GM19452 (cell line): ENCODE results near the gene FOXF2.

ENCODE experiments used
- ATAC-seq: cut with Tn5 transposase; IDR thresholded peaks from one replicate; pipeline ENCODE4 v1.9.1; 2021; ENCODE audit not compliant: unreplicated experiment

Gene FOXF2

GRCh38 chr6:1390133-1390945, 963 bp downstream of the FOXF2 start:
- no peak for ATAC-seq

GRCh38 chr6:1390946-1391799, 1.8 kb downstream of the FOXF2 start:
- no peak for ATAC-seq

DNA sequence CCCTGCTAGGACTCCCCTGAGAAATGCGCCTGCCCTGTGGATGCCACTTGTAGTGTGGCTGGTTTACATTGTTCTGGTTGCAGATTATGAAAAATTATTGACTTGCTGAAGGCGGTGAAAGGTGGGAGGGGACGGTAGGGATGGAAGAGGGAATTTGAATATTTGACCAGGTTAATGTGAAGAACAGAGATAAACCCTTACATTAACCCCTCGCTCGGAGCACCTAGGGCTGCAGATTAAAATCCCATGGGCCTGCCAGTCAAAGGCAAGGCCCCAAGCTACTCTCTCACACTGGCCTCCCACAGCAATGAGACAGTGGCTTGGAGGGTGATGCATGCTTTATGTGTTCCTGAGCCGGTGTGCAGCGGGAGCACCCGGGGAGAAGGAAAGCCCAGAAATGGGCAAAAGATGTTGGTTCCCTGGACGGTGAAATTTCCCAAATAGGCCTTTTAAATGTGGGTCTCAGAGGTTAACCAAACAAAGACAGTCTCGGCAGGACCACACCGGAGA, 2.5 kb downstream of the FOXF2 start:
- no peak for ATAC-seq

DNA sequence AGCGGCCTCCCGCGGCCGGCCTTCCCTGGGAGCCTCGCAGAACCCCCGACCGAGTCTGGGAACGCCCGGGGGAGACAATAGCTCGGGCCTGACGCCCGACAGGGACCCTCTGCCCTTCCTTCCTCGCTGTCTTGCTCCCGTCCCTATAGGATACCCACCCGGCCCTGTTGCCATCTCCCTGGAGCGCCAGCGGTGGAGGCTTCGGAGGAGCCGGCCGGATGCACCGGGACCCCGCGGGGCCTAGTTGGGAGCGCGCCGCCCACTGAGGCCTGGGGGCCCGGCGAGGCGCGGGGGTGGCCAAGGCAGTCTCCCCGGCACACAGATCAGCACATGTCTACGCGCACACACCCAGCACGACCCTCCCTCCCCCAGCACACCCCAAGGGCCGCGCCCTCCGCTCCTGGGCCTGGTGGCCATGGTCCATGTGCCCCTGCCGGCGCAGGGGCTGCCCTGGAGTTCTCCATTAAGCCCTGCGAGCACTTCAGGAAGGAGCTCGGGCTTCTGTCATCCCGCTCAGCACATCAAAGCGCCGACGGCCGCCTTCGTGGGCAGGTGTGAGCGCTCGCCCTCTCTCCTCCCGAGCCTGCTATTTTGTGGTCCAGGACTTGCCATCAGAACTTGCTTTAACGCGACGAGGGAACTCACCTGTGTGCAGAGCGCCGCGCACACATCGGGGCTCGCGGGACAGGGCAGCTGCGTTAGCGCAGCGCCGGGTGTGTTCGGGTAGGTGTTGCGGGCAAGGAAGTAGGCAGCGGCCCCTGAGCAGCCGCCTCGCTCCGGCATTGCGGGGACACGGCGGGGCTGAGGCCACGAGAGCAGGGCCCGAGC, 3.7 kb downstream of the FOXF2 start:
- ATAC-seq: no peak

DNA sequence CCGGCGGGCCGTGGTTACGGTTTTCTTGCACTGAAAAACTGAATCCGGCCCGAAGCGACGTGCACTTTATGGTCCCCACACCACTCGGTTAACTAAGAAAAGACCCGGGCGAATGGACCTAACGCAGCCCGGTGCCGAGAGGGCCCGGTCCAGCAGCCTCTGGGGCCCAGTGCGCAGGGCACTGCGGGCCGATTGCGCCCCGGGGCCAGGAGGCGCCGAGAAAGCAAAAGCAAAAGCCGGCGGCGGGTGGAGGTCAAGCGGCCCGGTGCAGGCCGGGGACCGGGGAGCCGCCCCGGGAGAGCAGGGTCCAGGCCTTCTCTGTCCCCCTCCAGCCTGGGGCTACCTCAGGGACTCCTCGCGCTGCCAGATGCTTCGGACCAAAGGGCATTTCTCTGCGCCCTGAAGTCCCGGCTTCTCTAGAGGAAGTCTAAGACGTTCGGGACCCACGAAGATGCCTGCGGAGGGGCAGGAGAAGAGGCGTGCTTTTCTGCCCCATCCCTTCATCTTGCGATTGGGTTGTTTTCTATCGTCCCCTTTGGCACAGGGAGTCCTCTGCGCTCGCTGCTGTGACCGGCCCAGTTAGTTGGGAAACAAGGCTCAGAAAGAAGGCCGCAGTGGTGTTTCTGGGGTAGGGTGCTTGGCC, 4.4 kb downstream of the FOXF2 start:
- ATAC-seq: no peak

GRCh38 chr6:1394514-1395463, 5.4 kb downstream of the FOXF2 start:
- no peak for ATAC-seq

DNA sequence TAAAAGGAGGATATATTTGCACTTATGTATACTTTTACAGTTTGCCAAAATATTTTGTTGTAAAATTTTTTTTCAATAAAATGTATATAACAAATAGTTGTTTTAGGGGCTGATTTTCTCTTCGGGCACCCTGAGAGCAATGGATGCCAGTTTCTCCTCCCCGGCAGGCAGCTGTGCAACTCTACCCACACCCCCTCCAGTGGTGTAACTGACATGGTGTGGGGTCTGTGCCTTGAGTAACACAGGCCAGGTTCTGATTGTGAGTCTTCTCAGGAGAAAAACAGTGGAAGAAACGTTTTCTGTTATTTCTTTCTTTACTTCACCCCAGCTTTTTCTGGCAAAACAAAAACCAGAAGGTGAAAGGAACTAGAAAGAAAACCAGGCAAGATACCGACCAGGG, 6.1 kb downstream of the FOXF2 start:
- ATAC-seq: no peak

DNA sequence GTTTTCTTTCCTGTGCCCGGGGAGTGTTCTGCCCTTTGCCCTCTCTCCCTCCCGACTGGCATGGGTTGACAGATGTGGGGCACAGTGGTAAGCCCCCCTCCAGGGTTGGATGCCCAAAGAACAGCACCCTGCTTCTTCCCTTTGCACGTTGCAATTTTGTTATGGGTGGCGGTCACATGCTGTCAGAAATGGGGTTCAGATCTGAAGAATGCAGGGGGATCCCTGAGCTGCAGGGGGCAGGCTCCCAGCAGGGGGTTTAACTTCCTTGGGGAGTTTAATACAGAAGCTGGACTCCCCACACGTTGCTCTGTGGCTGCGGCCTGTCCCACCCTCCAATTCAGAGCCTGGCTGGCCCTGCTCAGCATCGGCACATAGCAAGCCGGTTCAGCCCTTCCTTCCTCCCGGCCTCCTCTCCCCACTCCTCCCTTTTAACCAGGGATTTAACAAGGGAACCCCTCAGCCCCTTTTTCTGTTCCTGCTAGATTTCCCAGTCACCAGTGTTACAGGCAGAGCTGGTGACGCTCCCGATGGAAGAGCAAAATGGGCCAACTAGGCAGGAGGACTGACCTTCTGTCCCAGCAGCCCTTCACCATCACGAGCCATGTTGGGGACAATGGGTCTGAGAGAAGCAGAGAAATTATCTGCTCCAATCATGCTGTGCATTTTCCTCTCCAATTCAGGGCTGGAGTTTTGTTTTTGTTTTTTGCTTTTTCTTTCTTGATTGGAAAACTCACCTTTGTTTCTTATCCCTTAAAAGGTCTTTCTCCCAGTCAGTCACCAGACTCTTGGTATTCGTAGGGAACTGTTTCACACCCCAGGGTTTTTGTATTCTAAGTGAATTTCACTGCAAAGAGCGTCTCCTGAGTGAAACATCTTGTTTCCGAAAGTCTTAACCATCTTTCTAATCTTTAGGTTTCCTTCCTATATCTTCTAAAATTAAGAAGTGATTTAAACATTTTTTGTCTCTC, 6.8 kb downstream of the FOXF2 start:
- ATAC-seq: no peak

DNA sequence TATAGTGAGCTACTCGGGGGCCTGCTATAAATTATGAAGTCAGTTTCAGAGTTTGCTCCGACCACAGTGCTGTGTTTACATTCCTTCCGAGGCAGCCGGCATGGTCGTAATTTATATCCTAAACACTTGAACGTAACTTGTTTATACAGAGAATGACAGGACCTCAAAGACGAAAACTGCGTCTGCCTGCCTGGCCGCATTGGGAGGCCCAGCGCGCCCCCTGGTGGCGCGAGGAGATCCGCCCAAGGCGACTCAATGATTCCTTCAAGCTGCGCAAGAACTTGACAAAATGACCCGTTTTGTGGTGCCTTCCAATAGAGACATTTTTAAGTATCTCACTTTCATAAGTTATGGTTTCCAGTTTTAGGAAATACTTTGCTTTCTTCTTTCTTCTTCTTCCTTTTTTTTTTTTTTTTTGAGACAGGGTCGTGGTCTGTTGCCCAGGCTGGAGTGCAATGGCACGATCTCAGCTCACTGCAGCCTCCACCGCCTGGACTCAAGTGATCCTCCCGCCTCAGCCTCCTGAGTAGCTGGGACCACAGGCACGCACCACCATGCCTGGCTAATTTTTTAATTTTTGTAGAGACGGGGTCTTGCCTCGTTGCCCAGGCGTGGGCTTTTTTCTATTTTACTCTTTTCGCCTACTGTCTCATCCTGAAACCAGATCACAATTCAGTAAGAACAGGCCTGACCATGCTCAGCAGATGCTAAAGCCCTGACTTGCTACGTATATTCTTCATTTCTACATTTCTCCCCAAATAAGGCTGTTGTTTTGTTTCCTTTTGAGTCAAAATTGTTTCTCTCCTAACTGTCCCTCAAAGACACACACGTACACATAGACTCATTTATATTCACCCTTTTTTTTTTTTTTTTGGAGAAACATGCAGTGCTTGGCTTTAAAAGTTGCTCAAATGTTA, 7.8 kb downstream of the FOXF2 start:
- ATAC-seq: no peak

GRCh38 chr6:1399085-1399780, 9.9 kb downstream of the FOXF2 start:
- no peak for ATAC-seq

GRCh38 chr6:1400126-1400850, 10.9 kb downstream of the FOXF2 start:
- no peak for ATAC-seq

DNA sequence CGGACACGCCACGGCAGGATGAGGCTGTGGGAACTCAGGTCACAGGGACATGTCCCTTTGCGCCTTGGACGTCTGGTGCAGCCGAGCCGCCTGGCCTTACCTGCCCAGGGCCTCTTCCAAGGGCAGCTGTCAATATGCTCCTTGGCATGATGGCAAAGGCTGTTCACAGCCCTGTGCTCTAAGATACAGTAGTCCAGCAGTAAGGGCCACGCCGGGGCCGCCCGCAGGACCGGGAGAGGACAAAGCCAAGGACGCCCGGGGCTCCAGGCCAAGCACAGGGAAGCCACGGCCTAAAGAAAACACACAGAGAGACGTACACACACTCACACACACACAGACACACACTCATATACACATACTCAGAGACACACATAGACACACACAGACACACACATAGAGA, 13.0 kb downstream of the FOXF2 start:
- ATAC-seq: no peak

DNA sequence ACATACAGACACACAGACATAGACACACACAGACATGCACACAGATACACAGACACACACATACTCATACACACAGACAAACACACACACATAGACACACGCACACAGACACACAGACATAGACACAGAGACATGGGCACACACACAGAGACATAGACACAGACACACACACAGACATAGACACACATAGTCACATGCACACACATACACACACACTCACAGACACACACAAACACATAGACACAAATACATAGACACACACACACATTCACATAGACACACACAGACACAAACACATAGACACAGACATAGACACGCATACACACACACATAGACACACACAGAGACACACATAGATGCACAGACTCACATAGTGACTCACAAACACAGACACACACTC, 13.5 kb downstream of the FOXF2 start:
- ATAC-seq: no peak

DNA sequence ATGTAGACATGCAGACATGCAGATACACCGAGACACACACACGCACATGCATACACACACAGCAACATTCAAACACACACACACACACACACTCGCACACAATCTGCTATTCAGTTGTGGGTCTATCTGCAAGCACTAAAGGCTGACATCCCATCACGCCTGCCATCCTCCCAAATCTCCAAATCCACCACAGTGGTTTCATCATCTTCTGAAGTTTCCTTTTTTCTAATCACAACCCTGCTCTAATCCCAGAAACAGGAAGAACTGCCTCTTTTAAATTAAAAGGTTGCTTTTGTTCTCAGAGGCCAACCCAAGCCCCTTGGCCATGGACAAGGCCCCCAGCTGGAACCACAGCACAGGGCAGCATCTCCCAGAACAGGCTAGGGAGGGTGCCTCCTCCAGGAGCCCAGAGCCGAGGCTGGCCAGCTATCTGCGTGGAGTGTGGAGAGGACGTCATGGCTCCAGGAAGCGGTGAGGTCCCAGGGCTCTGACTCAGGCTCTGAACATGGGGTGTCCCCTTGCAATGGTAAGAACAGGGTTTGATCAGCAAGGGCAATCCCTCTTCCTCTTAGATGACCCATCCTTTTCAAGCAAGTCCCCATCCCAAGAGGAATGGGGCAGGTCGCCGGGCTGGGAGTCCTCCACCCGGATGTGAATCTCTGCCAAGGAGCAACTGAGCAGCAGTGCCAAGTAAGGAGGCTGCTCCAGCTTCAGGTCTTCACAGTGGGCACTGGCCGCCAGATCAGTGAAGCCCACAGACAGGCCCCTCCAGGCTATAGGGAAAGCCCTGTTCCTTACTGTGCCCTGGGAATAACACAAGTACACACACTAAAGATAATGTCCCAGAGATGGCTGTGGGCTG, 14.7 kb downstream of the FOXF2 start:
- no peak for ATAC-seq

DNA sequence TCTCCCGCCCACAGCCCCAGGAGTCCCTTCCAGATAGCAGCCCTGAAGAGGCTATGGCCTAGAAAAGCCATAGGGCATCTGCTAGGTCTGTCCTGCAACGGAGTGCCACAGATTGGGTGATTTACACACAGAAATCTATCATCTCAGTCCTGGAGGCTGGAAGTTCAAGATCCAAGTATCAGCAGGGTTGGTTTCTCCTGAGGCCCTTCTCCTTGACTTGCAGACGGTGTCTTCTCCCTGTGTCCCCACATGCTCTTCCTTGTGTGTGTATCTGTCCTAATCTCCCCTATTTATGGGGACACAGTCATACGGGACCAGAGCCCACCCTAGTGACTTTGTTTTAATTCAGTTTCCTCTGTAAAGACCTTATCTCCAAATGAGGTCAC, 15.3 kb downstream of the FOXF2 start:
- ATAC-seq: no peak
